Measurements from ENCODE around the gene MYT1. TPM values are rescaled to one million over a fixed set of nuclear protein-coding genes. Genes with fewer than 3 reads are reported as not detected.

MYT1 gene
- polyA plus RNA-seq, 3 donors = not detected

DNA sequence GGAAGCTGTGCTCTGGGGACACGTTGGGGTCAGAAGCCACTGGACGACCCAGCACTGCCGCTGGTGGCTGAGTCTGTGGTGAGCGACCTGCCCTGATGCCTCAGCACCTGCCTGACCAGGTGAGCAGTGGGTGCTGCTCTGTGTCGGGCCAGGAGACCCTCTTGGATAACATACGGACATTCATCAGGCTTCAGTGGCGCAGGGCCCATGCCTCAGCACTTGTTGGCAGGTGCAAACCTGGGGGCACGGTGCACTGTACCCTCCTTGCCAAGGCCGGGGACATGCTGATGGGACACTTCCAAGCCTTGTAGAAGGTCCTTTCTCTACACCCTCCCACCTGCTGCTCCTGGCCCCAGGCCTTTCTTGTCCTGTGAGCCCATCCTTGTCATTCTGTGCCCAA, 34.1 kb downstream of the MYT1 start:
- TF ChIP-seq CTCF (IDR thresholded peaks at IDR 0.05) = no peak
- Histone ChIP-seq H3K9ac (ENCODE audit: insufficient read depth, low read length, poor library complexity, severe bottlenecking) (no peak overlapping the region), H2AFZ (ENCODE audit: insufficient read depth, low read depth, low read length, poor library complexity, severe bottlenecking) (no peak overlapping the region), H3K27me3 (ENCODE audit: control insufficient read depth in 2 of 2, insufficient read depth in 2 of 2, low read length in 2 of 2) (no peaks in the 10 kb centered on the region), H3K9me3 (replicated peaks in 1 of 2; ENCODE audit: control insufficient read depth in 1 of 2, insufficient read depth in 1 of 2, low read length in 2 of 2) (peaks cover 0 to 9% of the 10 kb centered on the region in 2 donors), H3K79me2 (ENCODE audit: insufficient read depth, low read length) (no peaks in the 10 kb centered on the region), H3K4me2 (replicated peaks; ENCODE audit: extremely low read depth, low read length, poor library complexity, severe bottlenecking) (no peak overlapping the region), H3K4me1 (ENCODE audit: control insufficient read depth in 1 of 2, insufficient read depth in 2 of 2, low read length in 2 of 2) (no peaks in the 10 kb centered on the region), H3K4me3 (replicated peaks in 1 of 3; ENCODE audit: low read depth in 2 of 3, low read length in 3 of 3) (no peak overlapping the region), H3K27ac (ENCODE audit: low read depth in 1 of 2, low read length in 2 of 2) (no peak overlapping the region), H4K20me1 (ENCODE audit: insufficient read depth, low read length) (no peaks in the 10 kb centered on the region), H3K36me3 (replicated peaks in 1 of 2; ENCODE audit: control insufficient read depth in 1 of 2, insufficient read depth in 2 of 2, low read length in 2 of 2) (no peaks in the 10 kb centered on the region)
- Mint-ChIP-seq H3K36me3 (no peaks in the 10 kb centered on the region), H3K27me3 (ENCODE audit: low read depth in 3 of 3) (peaks cover 2 to 5% (median 3%) of the 10 kb centered on the region in 3 donors), H3K4me1 (no peaks in the 10 kb centered on the region), H3K27ac (no peak overlapping the region), H3K9me3 (peaks cover 0 to 7% (median 3%) of the 10 kb centered on the region in 7 donors), H3K4me3 (no peak overlapping the region)
- intact Hi-C loops (cut with micrococcal nuclease) = no loop called here
- DNase-seq = no peak
- 94% methylated on average over 9 of the region's 9 CpGs for WGBS (ENCODE audit: insufficient coverage)

DNA sequence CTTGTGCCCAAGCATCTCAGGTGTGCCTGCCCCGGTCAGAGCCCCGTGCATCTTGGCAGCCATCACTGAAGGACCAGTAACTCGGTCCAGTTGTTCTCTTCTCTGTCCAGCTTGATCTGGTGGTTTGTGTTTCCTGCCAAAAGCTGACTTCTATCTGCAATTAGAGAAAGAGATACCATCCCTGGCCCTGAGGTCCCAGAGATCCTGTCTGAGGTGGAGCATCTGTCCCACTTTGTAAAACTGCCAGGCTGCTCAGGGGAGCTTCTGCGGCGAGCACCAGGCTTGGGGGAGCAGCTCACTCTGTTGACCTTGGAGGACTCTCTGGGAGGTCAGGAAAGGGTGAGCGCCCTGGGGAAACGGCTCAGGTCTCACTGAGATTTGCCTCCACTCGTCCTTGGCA, 35.1 kb downstream of the MYT1 start:
- WGBS (ENCODE audit: insufficient coverage) = 89% methylated on average over 5 of the region's 8 CpGs
- H3K27me3 Mint-ChIP-seq (ENCODE audit: low read depth in 3 of 3) = peaks cover 2 to 5% (median 3%) of the 10 kb centered on the region in 3 donors
- no peaks in the 10 kb centered on the region for H3K36me3 Mint-ChIP-seq
- no peak overlapping the region for H3K27ac ChIP-seq (ENCODE audit: low read depth in 1 of 2, low read length in 2 of 2)
- H3K36me3 ChIP-seq (replicated peaks in 1 of 2; ENCODE audit: control insufficient read depth in 1 of 2, insufficient read depth in 2 of 2, low read length in 2 of 2) = no peaks in the 10 kb centered on the region
- H4K20me1 ChIP-seq (ENCODE audit: insufficient read depth, low read length) = no peaks in the 10 kb centered on the region
- no peak overlapping the region for H3K4me3 Mint-ChIP-seq
- no peak overlapping the region for H2AFZ ChIP-seq (ENCODE audit: insufficient read depth, low read depth, low read length, poor library complexity, severe bottlenecking)
- H3K4me1 Mint-ChIP-seq = no peaks in the 10 kb centered on the region
- DNase-seq = no peak
- no peaks in the 10 kb centered on the region for H3K27me3 ChIP-seq (ENCODE audit: control insufficient read depth in 2 of 2, insufficient read depth in 2 of 2, low read length in 2 of 2)
- no peaks in the 10 kb centered on the region for H3K79me2 ChIP-seq (ENCODE audit: insufficient read depth, low read length)
- no peak overlapping the region for H3K4me2 ChIP-seq (replicated peaks; ENCODE audit: extremely low read depth, low read length, poor library complexity, severe bottlenecking)
- TF ChIP-seq CTCF (IDR thresholded peaks at IDR 0.05) = no peak
- peaks cover 0 to 7% (median 2%) of the 10 kb centered on the region in 7 donors for H3K9me3 Mint-ChIP-seq
- peaks cover 0 to 9% of the 10 kb centered on the region in 2 donors for H3K9me3 ChIP-seq (replicated peaks in 1 of 2; ENCODE audit: control insufficient read depth in 1 of 2, insufficient read depth in 1 of 2, low read length in 2 of 2)
- H3K4me3 ChIP-seq (replicated peaks in 1 of 3; ENCODE audit: low read depth in 2 of 3, low read length in 3 of 3) = no peak overlapping the region
- H3K4me1 ChIP-seq (ENCODE audit: control insufficient read depth in 1 of 2, insufficient read depth in 2 of 2, low read length in 2 of 2) = no peaks in the 10 kb centered on the region
- no peak overlapping the region for H3K9ac ChIP-seq (ENCODE audit: insufficient read depth, low read length, poor library complexity, severe bottlenecking)
- no peak overlapping the region for H3K27ac Mint-ChIP-seq
- intact Hi-C loops (cut with micrococcal nuclease) = no loop called here

Measured in CD14-positive monocyte (primary cell).